K562 (cell line): ENCODE results near the gene UBXN2A. TPM values are rescaled to one million over a fixed set of nuclear protein-coding genes. Genes with fewer than 3 reads are reported as not detected.

ENCODE experiments used
- ATAC-seq: fragments of 200-7000 bp; cut with Tn5 transposase; 3 replicates; pipeline ENCODE4 v1.9.1; 2020; ENCODE audit warnings: moderate library complexity
- BruUV-seq: library from RNA; stranded (reverse); fragments of 400-500 nt; replicated peaks from 2 replicates; lab custom pipeline; 2021; lab: Mats Ljungman, UMichigan
- CTCF ChIA-PET: fragments of 300-600 bp; formaldehyde crosslinking; extraction: SDS; loops from one replicate; lab custom pipeline; 2021; ENCODE audit warnings: low intra/inter-chr PET ratio; lab: Yijun Ruan, JAX
- POLR2A ChIA-PET: fragments of 300-600, 350-650 bp; sonication (Branson Sonifier 250); formaldehyde crosslinking; extraction: SDS; loops from one replicate; lab custom pipeline; 2021; ENCODE audit warnings: antibody characterized with exemption, inconsistent platforms; lab: Yijun Ruan, JAX
- DNase-seq, 4 experiments: peaks; one replicate each; pipeline versions ENCODE4 v3.0.0 to v3.0.0-alpha.2; 2011 to 2018; ENCODE audit warnings: low spot score in 3 of 4, mixed read lengths in 3 of 4; ENCODE audit errors: extremely low read depth in 1 of 4
- FAIRE-seq: peaks from 2 replicates; lab custom pipeline; 2011; peaks lifted over from hg19 to GRCh38; lab: Jason Lieb, UNC
- H2AFZ ChIP-seq: 2 replicates; pipeline ENCODE4 v1.6.0; 2011; ENCODE audit warnings: low read depth, low read length, control low read depth, inconsistent platforms
- H3K27ac ChIP-seq: fragments of 200-600 bp; 3 replicates; pipeline ENCODE4 v1.8.0; 2011; ENCODE audit warnings: low read depth, mild to moderate bottlenecking, control low read depth, inconsistent platforms, low read length, moderate library complexity, mixed read lengths; ENCODE audit errors: extremely low read depth
- H3K27me3 ChIP-seq, 2 experiments: fragments of 300-600 bp in 1 of 2; 2 replicates in 1 of 2; 3 replicates in 1 of 2; pipeline versions ENCODE4 v1.6.0 to v1.8.0; 2011; ENCODE audit warnings: inconsistent platforms in 2 of 2, low read length in 2 of 2, mild to moderate bottlenecking in 1 of 2, mixed read lengths in 1 of 2, moderate library complexity in 1 of 2; ENCODE audit not compliant: control insufficient read depth in 2 of 2, insufficient read depth in 2 of 2
- H3K36me3 ChIP-seq: fragments of 300-600 bp; 3 replicates; pipeline ENCODE4 v1.8.0; 2011; ENCODE audit warnings: mild to moderate bottlenecking, low read length, inconsistent platforms; ENCODE audit not compliant: control insufficient read depth, insufficient read depth
- H3K4me1 ChIP-seq, 2 experiments: fragments of 200-600 bp in 1 of 2; replicated peaks in 1 of 2; 2 replicates in 1 of 2; 3 replicates in 1 of 2; pipeline versions ENCODE4 v1.5.1 to v1.8.0; 2011; ENCODE audit warnings: inconsistent platforms in 2 of 2, low read length in 2 of 2, mild to moderate bottlenecking in 1 of 2, mixed read lengths in 1 of 2, moderate library complexity in 1 of 2; ENCODE audit not compliant: control insufficient read depth in 2 of 2, insufficient read depth in 2 of 2
- H3K4me2 ChIP-seq: 2 replicates; pipeline ENCODE4 v1.6.1; 2011; ENCODE audit warnings: low read length, control low read depth, inconsistent platforms, mixed read lengths; ENCODE audit not compliant: insufficient read depth
- H3K4me3 ChIP-seq: fragments of 200-600 bp; sonication (generic), shearing (Covaris generic); 2 replicates; pipeline ENCODE4 v1.5.1; 2016; ENCODE audit warnings: control low read depth, inconsistent platforms
- H3K79me2 ChIP-seq: fragments of 200-600 bp; 3 replicates; pipeline ENCODE4 v1.8.0; 2011; ENCODE audit warnings: low read length, inconsistent platforms; ENCODE audit not compliant: control insufficient read depth, insufficient read depth
- H3K9ac ChIP-seq, 2 experiments: 2 replicates each; pipeline versions ENCODE4 v1.6.0 to v1.6.1; 2011; ENCODE audit warnings: low read depth in 2 of 2, low read length in 2 of 2, control low read depth in 1 of 2, inconsistent platforms in 1 of 2, mild to moderate bottlenecking in 1 of 2, mixed read lengths in 1 of 2; ENCODE audit not compliant: insufficient read depth in 1 of 2
- H3K9me1 ChIP-seq: one replicate; pipeline ENCODE4 v1.6.0; 2011; ENCODE audit warnings: inconsistent platforms, mild to moderate bottlenecking, low read length, moderate library complexity; ENCODE audit not compliant: control insufficient read depth, insufficient read depth
- H3K9me3 ChIP-seq: replicated peaks from 2 replicates; pipeline ENCODE4 v1.5.1; 2011; ENCODE audit warnings: low read depth, low read length, inconsistent platforms; ENCODE audit not compliant: control insufficient read depth, insufficient read depth
- H4K20me1 ChIP-seq: replicated peaks from 2 replicates; pipeline ENCODE4 v1.6.1; 2011; ENCODE audit warnings: low read length, inconsistent platforms, mixed read lengths; ENCODE audit not compliant: control insufficient read depth, insufficient read depth
- ATF7 ChIP-seq: fragments of 450-650 bp; IDR thresholded peaks from 2 replicates; pipeline ENCODE4 v1.7.1; 2014; ENCODE audit warnings: mild to moderate bottlenecking, moderate library complexity
- C11orf30 ChIP-seq: fragments of 450-650 bp; IDR thresholded peaks from 2 replicates; pipeline ENCODE4 v1.6.1; 2016; ENCODE audit warnings: low read depth, mild to moderate bottlenecking
- KDM5B ChIP-seq: fragments of 200-600 bp; sonication (generic); IDR thresholded peaks from 2 replicates; pipeline ENCODE4 v1.6.1; 2012; ENCODE audit warnings: low read depth, mild to moderate bottlenecking, moderate library complexity, low read length, control low read depth, inconsistent platforms; ENCODE audit not compliant: insufficient replicate concordance
- NFATC3 ChIP-seq: fragments of 450-650 bp; IDR thresholded peaks from 2 replicates; pipeline ENCODE4 v1.6.1; 2017; ENCODE audit warnings: mild to moderate bottlenecking
- PTTG1 ChIP-seq: fragments of 450-650 bp; IDR thresholded peaks from 2 replicates; pipeline ENCODE4 v1.6.1; 2016; ENCODE audit warnings: low read depth, mild to moderate bottlenecking, missing genetic modification characterization, missing compliant biosample characterization
- SMARCC2 ChIP-seq: fragments of 450-650 bp; IDR thresholded peaks from 2 replicates; pipeline ENCODE4 v1.6.1; 2017; ENCODE audit warnings: antibody characterized with exemption, moderate library complexity, mild to moderate bottlenecking, low read depth
- SP2 ChIP-seq: IDR thresholded peaks from 2 replicates; pipeline ENCODE4 v1.6.1; 2011; ENCODE audit warnings: mild to moderate bottlenecking, low read depth, low read length, moderate library complexity; ENCODE audit not compliant: poor library complexity, severe bottlenecking; ENCODE audit errors: extremely low read depth
- ZNF316 ChIP-seq: fragments of 450-650 bp; IDR thresholded peaks from 2 replicates; pipeline ENCODE4 v1.6.1; 2016
- whole genome bisulfite sequencing: fragments of 100-300 bp; shearing (Covaris generic); methylation state at CpG from one replicate; pipeline ENCODE4 v1.1.6; 2016; ENCODE audit warnings: low coverage, mixed read lengths; ENCODE audit not compliant: insufficient coverage; ENCODE audit errors: missing lambda C conversion rate; 5-methylcytosine and 5-hydroxymethylcytosine counted together
- in situ Hi-C: fragments of 300-500 bp; cut with MboI; formaldehyde crosslinking; loops from 4 replicates; pipeline ENCODE4 v1.15.0; 2018; ENCODE audit warnings: inconsistent platforms, mixed read lengths
- intact Hi-C: fragments of 100-400 bp; cut with micrococcal nuclease; formaldehyde crosslinking; loops from 2 replicates; pipeline ENCODE4 v1.14.2; 2022
- polyA plus RNA-seq, 8 experiments: library from polyadenylated mRNA; depleted of rRNA in 4 of 8; stranded (reverse) in 5 of 8; unstranded in 3 of 8; fragments of >200 nt; fragmentation: Nextera tagmentation in 2 of 8; fragmentation: Illumina TruSeq in 1 of 8; extraction: Ambion mirVana in 2 of 8; extraction: Trizol in 1 of 8; gene quantifications; 2 replicates each; pipeline versions ENCODE4 v1.2.1 to v1.2.3, GENCODE V29; 2011 to 2014; ENCODE audit warnings: inconsistent platforms in 1 of 8, missing spikeins in 1 of 8
- total RNA-seq, 7 experiments: library from RNA; depleted of rRNA in 6 of 7; stranded (reverse); fragments of >200 nt in 6 of 7; fragmentation: Illumina TruSeq in 2 of 7; extraction: Trizol in 2 of 7; gene quantifications; 2 replicates each; pipeline versions ENCODE4 v1.2.1 to v1.2.3, GENCODE V29; 2011 to 2021; ENCODE audit warnings: low replicate concordance in 1 of 7

Gene UBXN2A
- total and polyA plus RNA-seq, 9 of the 15 experiments (the other 6 are each of a cell fraction or from before 2014, with no cell fraction given), result 3.4 to 25.6 (median 16.0) TPM

DNA sequence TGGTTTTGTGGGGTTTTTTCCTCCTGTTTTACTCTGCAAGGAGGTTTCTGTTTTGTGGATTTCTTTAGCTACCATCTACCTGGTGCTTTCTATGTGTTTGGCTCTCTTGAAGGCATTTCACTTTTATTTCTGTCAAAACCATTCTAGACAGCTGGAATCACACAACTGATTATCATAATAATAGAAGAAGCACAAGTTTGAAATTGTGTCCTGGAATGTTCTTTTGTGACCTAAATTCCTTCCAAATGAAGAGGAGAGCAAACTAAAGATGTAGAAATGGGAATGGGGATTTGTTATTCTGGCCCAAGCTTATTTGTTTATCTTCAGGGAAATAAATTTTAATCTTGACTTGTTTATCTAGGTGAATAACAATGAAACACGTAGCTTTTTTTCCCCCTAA is 52.7 kb downstream of the UBXN2A start (continued):
- TF ChIP-seq C11orf30 (no peak), PTTG1 (tag) (no peak), KDM5B (no peak), SMARCC2 (no peak), ATF7 (no peak), SP2 (no peak)

DNA sequence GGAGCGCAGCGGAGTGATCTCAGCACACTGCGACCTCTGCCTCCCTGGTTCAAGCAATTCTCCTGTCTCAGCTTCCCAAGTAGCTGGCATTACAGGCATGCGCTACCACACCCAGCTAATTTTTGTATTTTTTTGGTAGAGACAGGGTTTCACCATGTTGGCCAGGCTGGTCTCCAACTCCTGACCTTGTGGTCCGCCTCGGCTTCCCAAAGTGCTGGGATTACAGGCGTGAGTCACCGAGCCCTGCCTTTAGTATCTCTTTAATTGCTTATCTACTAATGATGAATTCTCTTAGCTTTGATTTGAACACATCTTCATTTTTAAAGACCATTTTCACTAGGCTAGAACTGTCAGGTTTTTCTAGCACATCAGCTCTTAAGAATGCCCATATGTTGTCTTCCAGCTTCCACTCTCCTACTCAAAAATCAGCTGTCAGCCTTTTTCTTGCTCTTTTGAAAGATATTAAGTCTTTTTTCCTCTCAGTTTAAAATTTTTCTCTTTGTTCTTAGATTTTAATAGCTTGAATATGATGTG is 53.5 kb downstream of the UBXN2A start:
- BruUV-seq, result no TSS peak
- FAIRE-seq (no peak), DNase-seq (no peak), ATAC-seq (no peak)
- intact Hi-C loops (no loop called here), in situ Hi-C loops (no loop called here)
- no peaks in the 10 kb centered on the region for H3K9me3 ChIP-seq
- H3K9me1 ChIP-seq, result no peaks in the 10 kb centered on the region
- no peaks in the 10 kb centered on the region for H3K4me1 ChIP-seq
- H3K9ac ChIP-seq, result no peak overlapping the region
- POLR2A ChIA-PET, result no interaction called here
- H2AFZ ChIP-seq, result no peak overlapping the region
- no peak overlapping the region for H3K4me2 ChIP-seq
- no peaks in the 10 kb centered on the region for H3K79me2 ChIP-seq
- CTCF ChIA-PET, result no interaction called here
- 97% methylated on average over 8 of the region's 8 CpGs for WGBS
- TF ChIP-seq ZNF316, result 0 out of 2 replicates have a peak, but pooled peaks have one; percentile 22
- TF ChIP-seq NFATC3, result no peak
- H3K36me3 ChIP-seq, result peaks cover 18% of the 10 kb centered on the region
- no peak overlapping the region for H3K4me3 ChIP-seq
- no peaks in the 10 kb centered on the region for H4K20me1 ChIP-seq
- H3K27me3 ChIP-seq, result no peaks in the 10 kb centered on the region
- H3K27ac ChIP-seq, result no peak overlapping the region
